Measurements from ENCODE around the gene MTREX. TPM values are rescaled to one million over a fixed set of nuclear protein-coding genes. Genes with fewer than 3 reads are reported as not detected.

MTREX gene
- total RNA-seq, 1 donor from 2014 or later = 78.7 TPM

DNA sequence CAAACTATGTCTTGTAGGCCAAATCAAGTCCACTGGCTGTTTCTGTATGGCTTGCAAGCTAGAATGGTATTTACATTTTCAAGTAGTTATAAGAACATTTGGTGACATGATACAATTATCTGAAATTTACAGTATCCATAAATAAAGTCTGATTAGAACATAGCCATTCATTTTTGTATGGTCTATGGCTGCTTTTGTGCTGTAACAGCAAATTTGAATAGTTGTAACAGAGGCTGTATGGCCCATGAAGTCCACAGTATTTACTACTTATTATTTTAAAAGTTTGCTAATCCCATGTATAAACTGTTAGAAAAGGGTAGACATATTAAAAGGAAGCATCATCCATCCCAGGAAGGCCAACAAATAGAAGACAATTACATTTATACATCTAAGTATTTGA lies 18.0 kb upstream of the MTREX start:
- Mint-ChIP-seq H3K9me3 (no peaks in the 10 kb centered on the region), H3K4me3 (no peak overlapping the region), H3K4me1 (no peaks in the 10 kb centered on the region), H3K36me3 (peaks cover 50% of the 10 kb centered on the region), H3K27me3 (ENCODE audit: low read depth) (no peaks in the 10 kb centered on the region), H3K27ac (no peak overlapping the region)
- TF ChIP-seq, protein P1, sequence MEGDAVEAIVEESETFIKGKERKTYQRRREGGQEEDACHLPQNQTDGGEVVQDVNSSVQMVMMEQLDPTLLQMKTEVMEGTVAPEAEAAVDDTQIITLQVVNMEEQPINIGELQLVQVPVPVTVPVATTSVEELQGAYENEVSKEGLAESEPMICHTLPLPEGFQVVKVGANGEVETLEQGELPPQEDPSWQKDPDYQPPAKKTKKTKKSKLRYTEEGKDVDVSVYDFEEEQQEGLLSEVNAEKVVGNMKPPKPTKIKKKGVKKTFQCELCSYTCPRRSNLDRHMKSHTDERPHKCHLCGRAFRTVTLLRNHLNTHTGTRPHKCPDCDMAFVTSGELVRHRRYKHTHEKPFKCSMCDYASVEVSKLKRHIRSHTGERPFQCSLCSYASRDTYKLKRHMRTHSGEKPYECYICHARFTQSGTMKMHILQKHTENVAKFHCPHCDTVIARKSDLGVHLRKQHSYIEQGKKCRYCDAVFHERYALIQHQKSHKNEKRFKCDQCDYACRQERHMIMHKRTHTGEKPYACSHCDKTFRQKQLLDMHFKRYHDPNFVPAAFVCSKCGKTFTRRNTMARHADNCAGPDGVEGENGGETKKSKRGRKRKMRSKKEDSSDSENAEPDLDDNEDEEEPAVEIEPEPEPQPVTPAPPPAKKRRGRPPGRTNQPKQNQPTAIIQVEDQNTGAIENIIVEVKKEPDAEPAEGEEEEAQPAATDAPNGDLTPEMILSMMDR (IDR thresholded peaks at IDR 0.05; ENCODE audit: unreplicated experiment) = no peak
- DNase-seq (ENCODE audit: low spot score in 2 of 2, unreplicated experiment in 2 of 2) = no peak

DNA sequence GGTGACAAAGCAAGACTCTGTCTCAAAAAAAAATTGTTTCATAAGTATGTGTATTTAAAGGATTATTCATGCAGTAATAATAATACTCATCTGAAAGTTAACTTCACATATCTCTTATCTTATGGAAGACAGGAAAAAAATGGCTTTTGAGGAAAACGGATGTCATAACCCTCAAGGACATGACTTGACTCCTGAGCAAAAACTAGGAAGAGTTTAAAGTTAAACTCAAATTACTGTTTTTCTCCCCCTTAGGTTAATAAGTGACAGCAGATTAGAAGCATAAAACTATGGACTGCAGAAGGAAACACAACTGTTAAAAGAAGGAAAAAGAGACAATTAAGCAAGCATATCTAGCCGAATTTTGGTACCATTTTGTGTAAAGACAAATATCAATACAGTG lies 16.8 kb upstream of the MTREX start:
- DNase-seq (ENCODE audit: low spot score in 2 of 2, unreplicated experiment in 2 of 2) = no peak
- H3K27me3 Mint-ChIP-seq (ENCODE audit: low read depth) = no peaks in the 10 kb centered on the region
- H3K27ac Mint-ChIP-seq = no peak overlapping the region
- H3K4me3 Mint-ChIP-seq = no peak overlapping the region
- H3K9me3 Mint-ChIP-seq = peaks cover 7% of the 10 kb centered on the region
- TF ChIP-seq, protein P1 (IDR thresholded peaks at IDR 0.05; ENCODE audit: unreplicated experiment) = no peak
- H3K36me3 Mint-ChIP-seq = peaks cover 56% of the 10 kb centered on the region
- H3K4me1 Mint-ChIP-seq = no peaks in the 10 kb centered on the region

DNA sequence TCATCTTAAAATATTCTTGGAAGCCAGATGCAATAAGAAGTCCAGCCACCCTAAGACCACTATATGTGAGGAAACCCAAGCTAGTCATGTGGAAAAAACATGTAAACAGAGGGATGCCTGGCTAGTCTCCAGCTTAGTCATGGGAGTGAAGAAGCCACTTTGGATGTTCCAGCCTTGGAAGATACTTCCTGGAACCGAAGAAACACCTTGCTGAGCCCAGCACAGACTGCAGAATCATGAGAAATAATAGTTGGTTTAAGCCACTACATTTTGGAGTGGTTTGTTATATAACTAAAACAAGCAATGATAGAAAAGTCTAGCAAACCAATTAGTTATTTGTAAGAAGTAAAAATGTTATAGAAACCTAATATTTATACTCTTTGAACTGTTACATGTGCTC lies 12.9 kb upstream of the MTREX start:
- TF ChIP-seq, protein P1 (IDR thresholded peaks at IDR 0.05; ENCODE audit: unreplicated experiment) = no peak
- no peak for DNase-seq (ENCODE audit: low spot score in 2 of 2, unreplicated experiment in 2 of 2)
- H3K9me3 Mint-ChIP-seq = peaks cover 7% of the 10 kb centered on the region
- H3K27ac Mint-ChIP-seq = no peak overlapping the region
- H3K4me3 Mint-ChIP-seq = no peak overlapping the region
- H3K4me1 Mint-ChIP-seq = no peaks in the 10 kb centered on the region
- no peaks in the 10 kb centered on the region for H3K27me3 Mint-ChIP-seq (ENCODE audit: low read depth)
- peaks cover 72% of the 10 kb centered on the region for H3K36me3 Mint-ChIP-seq

DNA sequence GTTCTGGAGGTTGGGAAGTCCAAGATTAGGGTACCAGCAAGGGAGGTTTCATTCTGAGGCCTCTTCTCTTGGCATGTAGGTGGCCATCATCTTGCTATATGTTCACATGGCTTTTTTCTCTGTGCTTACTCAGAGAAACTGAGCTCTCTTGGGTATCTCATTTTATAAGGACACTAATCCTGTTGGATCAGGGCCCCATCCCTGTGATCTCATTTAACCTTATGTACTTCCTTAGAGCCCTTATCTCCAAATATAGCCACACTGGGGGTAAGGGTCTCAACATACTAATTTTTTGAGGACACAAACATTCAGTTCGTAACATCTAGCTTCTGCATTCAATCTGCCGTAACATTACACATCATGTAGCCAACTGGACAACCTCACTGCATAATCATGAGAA lies 6.9 kb upstream of the MTREX start:
- H3K4me1 Mint-ChIP-seq = peaks cover 12% of the 10 kb centered on the region
- peaks cover 42% of the 10 kb centered on the region for H3K36me3 Mint-ChIP-seq
- no peak for DNase-seq (ENCODE audit: low spot score in 2 of 2, unreplicated experiment in 2 of 2)
- H3K9me3 Mint-ChIP-seq = peaks cover 4% of the 10 kb centered on the region
- no peaks in the 10 kb centered on the region for H3K27me3 Mint-ChIP-seq (ENCODE audit: low read depth)
- H3K4me3 Mint-ChIP-seq = no peak overlapping the region
- TF ChIP-seq, protein P1 (IDR thresholded peaks at IDR 0.05; ENCODE audit: unreplicated experiment) = no peak
- H3K27ac Mint-ChIP-seq = no peak overlapping the region

DNA sequence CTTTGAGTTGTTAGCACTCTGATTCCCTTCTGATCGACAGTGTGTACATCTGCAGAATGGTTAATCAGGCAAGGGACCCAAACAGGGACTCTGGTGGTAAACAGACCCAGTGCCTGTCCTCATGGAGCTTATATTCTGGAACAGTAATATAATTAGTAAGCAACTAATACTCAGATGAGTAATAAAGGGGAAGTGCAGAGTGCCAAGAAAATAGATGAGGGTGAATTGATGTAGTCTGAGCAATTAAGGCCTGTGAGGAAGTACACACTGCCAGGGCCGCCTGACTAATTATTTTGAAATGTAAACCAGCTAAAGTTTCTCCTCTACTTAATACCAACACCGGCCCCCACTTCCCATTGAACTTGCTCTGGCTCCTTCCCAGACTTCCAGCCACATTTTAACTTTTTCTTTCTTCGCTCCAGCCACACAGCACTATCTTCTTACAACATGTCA lies 4.5 kb upstream of the MTREX start:
- Mint-ChIP-seq H3K27me3 (ENCODE audit: low read depth) (no peaks in the 10 kb centered on the region), H3K4me3 (no peak overlapping the region), H3K36me3 (peaks cover 25% of the 10 kb centered on the region), H3K9me3 (peaks cover 4% of the 10 kb centered on the region), H3K4me1 (peaks cover 12% of the 10 kb centered on the region), H3K27ac (peak overlapping the region; percentile 70)
- DNase-seq (ENCODE audit: low spot score in 2 of 2, unreplicated experiment in 2 of 2) = no peak
- TF ChIP-seq, protein P1 (IDR thresholded peaks at IDR 0.05; ENCODE audit: unreplicated experiment) = no peak

DNA sequence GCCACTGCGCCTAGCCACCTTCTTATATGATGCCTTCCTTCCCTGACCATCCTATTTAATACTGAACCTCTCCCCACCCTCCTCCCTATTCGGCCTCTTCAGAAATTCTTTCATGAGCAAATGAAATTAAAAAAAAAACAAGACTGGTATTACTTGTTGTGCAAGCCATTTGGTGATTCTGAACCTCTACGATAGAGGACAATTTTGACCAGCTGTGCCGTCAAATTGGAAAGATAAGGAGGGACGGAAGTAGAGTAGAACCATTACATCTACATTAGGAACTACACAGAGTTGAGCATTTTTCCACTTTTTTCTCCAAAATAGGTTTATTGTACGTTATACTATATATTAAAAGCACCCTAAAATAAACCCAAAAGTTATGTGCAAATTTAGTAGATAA lies 3.2 kb upstream of the MTREX start:
- H3K27ac Mint-ChIP-seq = peak overlapping the region; percentile 44
- TF ChIP-seq, protein P1 (IDR thresholded peaks at IDR 0.05; ENCODE audit: unreplicated experiment) = no peak
- DNase-seq (ENCODE audit: low spot score in 2 of 2, unreplicated experiment in 2 of 2) = no peak
- H3K4me1 Mint-ChIP-seq = peaks cover 12% of the 10 kb centered on the region
- peaks cover 4% of the 10 kb centered on the region for H3K9me3 Mint-ChIP-seq
- no peak overlapping the region for H3K4me3 Mint-ChIP-seq
- peaks cover 18% of the 10 kb centered on the region for H3K36me3 Mint-ChIP-seq
- no peaks in the 10 kb centered on the region for H3K27me3 Mint-ChIP-seq (ENCODE audit: low read depth)
